Hepatocyte (in vitro differentiated cells): ENCODE data around the gene CTBP2.

Experiments used
- CTCF ChIP-seq: fragments of 200-600 bp; sonication (generic); IDR thresholded peaks from 2 replicates; pipeline ENCODE4 v1.5.1; 2016; ENCODE audit warnings: antibody characterized with exemption, mild to moderate bottlenecking; ENCODE audit not compliant: poor library complexity
- EZH2 ChIP-seq: fragments of 200-600 bp; sonication (generic); IDR thresholded peaks from 2 replicates; pipeline ENCODE4 v1.6.1; 2016; ENCODE audit warnings: antibody characterized with exemption, mild to moderate bottlenecking, borderline replicate concordance

GRCh38 chr10:125153703-125154490, 6.5 kb downstream of the CTBP2 start:
- TF ChIP-seq CTCF (no peak), EZH2 (no peak)
